SW 1271 (cell line): ENCODE results near the gene INAFM2.

Experiments
- DNase-seq, 2 experiments: peaks; one replicate each; lab custom pipeline; 2025; lab: John Stamatoyannopoulos, UW

INAFM2 gene

DNA sequence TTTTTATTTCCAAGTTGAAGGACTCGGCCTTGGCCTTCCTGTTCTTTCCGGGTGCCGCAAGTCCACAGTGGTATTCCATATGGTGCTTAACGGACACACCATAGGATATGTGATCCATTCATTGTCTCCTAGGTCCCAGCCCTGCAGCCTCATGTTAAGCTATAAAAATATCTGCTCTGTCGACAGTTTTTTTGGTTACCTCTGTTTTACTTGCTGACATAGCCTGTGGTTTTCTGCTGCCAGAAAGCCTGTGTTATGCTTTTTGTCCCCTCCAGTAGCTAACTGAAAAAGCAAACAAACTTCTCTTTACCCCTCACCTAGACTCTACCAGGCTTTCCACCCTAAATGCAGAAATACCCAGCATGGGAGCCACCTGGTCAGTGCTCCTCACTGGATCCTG is 5.3 kb downstream of the INAFM2 start:
- DNase-seq: no peak

DNA sequence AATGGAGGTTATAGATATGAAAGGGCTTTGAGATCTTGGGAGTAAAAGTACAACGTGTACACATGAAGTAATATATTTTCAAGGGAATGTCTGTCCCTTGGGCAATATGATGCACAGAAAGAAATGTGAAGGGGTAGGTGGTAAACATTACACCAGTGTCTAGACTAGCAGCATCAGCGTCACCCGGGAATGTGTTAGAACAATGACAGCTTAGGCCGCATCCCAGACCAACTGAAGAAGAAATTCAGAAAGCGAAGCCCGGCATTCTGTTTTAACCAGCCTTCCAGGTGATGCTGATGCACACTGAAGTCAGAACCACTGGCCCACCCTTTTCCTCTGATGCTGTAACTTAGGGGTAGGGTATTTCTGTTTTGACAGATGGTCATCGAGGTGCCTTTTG is 6.3 kb downstream of the INAFM2 start:
- no peak for DNase-seq

DNA sequence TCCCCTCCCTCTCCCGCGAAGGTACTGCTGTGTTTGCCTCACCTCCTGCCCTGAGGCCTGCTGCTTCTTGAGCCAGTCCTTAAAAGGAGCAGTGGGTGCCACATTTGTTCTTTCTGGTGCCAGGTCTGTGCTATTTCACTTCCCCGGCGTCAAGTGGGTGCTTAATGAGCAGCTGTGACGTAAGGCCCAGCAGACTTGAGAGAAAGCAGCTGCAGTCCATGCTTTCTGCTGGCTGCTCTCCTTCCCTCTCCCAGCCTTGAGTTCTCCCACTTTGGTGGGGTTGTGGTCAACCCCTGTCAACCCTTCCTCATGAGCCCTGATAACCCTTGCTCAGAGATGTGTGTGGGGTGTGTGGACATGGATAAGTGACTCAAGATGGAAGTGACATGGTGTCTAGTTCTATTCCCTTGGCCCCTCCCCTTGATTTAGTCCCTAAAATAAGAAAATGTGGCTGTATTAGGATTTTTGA is 6.9 kb downstream of the INAFM2 start:
- DNase-seq: peak in 1 of 2 experiments; percentile 25

DNA sequence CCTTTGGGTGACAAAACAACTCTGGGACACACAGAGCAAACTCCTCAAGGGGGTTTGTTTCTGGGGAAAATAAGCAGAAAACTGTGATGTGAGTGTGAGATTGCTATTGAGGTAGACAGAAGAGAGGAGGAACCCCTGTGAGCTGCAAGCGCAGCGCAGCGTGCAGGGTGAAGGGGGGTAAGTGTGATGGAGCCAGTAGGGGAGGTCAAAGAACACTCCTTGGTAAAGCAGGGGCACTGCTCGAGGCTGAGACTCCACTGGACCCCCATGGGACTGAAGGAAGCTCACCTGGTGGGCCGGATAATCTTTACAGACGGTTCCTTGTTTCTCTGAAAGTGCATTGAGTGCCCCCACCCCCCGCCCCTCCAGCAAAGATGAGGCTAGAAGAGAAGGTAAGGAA is 7.5 kb downstream of the INAFM2 start:
- no peak for DNase-seq

DNA sequence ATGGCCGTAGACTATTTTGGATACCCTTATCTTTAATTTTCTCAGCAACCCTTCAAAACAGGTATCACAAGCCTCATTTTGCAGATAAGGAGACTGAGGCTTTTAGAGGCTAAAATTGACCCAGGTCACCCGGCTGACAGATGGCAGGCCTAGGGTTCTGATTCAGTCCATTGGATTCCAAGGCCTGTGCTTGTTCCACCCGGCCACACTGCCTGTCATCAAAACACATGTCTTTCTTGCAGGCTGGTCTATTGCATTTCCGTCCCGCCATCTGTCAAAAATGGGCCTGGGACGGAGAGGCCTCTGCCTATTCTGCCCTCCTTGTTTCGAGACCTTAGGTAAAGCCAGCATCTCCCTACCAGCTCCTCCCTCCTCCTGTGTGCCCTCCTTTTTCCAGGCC is 8.1 kb downstream of the INAFM2 start:
- peak in 1 of 2 experiments; percentile 25 for DNase-seq

DNA sequence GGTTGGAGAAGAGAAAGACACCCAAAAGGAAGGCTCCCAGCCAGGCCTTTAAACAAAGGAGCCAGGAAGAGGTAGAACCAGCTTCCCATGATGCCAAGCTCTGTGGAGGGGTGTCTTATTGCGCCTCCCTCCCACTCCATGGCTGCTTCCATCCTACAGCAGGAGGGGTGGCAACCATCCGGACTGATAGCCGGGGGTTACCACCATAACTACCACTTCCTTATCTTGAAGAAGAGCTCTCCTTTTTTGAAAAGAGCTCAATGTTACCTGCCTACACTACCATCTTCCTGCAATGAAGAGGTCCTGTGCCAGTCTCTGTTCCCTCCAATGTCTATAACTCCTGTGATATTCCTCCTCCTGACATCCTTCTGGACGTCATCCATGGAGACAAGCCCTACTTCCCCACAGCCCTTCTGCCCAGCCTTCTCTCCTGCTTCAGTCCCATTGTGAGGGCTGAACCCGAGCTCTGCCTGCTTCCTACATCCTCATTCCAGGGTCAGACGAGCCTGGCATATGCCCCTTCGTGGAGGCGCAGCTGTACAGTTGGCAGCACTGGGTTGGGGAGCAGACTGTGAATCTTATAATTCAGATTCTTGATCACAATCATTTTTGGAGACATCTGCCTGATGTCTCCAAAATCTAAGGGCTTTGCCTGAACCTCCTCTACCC is 8.8 kb downstream of the INAFM2 start:
- no peak for DNase-seq

DNA sequence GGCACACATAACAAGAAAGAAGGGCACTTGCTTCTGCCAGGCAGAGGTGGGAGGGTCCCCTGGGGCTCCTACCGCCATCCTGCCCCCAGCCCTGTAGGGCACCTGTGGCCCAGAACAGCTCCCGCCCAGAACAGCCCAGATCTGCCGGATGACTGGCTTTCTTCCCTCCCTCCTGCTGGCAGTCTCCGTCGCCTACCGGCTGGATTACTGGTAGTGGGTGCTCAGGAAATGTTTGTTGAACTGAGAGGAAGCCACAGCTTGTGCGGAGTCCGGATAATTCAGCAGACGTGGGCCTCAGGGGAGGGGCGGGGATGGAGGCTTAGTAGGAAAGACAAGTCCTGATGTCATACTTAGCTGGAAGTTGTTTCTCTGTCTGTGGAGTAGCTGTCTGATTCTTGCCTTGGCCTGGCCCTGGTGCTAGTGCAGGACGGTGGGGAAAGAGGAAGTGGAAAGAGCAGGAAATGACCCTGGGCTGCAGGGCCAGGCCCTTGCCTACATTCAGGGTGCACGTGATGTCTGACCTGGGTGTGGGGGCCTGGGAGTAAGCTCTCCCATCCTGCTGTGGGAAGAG is 10.5 kb downstream of the INAFM2 start:
- DNase-seq: no peak

DNA sequence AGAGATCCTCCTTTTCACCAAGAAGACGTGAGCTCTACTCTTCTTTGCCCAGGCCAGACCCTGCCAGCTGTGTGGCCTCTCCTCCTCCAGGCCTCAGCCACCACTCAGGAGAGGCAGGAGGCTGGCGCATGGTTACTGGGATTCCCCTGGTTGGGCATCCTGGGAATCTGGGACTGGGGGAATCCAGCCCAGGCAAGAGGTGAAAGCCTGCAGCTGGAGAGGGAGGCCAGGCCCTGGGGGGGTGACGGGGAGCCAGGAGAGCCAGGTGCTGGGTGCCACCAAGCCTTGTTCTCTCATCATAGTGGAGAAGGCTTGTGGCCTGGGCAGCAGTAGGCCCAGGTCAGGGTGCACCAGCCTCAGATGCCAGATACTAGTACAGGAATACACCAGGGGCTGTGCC is 11.0 kb downstream of the INAFM2 start:
- DNase-seq: no peak

DNA sequence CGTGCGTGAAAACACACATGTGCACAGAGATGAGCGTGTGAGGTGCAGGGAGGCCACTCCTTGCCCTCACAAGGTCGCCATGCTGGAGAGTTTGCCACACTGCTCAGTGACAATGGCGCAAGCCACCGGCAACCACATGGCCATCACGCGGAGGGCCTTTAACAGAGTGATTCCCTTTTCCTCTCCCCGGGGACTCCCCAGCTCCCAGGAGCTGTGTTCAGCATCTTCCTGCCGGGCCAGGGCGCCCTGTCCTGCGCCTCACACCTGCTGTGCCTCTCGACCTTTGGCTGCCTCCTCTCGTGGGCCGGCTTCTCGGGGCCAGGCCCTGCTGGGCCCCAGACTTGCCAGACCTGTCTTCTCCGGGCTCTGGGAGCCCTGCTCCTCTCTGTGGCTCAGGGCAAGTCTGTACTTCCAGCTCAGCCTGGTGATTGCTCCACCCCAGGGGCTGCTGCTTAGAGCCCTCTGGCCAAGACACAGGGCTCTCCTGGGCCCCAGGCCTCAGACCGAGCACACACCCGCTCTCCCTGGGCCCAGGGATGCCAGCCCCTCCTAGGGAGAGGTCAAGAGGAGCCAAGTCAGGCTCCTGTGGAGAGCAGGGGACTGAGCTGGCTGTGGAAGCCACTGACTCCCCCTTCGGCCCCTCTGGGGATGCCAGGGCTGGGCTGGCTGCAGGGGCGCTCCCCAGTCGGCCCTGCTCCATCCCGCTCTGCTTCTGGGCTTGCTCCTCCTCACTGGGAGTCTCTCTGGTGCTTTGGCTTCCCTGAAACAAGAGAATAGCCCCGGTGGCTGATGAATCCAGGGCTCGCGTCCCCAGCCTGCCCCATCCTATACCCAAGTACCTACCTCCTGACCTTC is 11.7 kb downstream of the INAFM2 start:
- no peak for DNase-seq

DNA sequence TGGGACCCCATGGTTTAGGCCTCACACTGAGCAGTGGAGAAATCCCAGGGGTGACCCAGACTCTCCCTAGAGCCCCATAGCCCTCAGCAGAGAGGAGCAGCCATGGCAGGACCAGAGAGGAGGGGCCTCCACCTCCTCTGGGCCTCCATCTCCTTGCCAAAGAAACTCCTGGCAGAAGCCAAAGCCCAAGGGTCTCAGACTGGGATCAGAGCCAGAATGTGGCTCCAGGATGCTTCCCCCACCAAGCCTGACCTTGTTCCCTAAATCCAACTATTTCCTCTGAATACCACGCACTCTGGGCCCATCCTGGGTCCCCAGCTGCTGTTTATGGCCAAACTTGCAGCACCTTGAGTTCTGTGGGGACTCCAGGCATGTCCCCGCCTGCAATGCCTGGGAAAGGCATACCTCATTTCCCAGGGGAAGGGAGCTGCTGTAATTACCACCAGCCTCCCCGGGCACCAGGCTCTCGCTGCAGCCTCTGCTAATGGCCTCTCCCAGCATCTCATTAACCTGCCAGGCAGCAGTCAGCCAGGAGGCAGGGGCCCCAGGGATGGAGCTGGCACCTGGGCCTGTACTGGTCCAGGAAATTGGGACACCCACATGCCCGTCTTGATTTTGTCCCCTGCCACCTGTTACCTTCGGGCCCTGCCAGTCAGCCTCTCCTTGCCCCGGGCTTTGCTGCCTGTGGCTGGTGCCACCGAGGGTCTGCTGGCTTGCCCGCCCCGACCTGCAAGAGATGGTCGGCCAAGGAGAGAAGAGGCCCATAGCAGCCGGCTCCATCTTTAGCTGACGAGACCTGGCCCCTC is 12.6 kb downstream of the INAFM2 start:
- DNase-seq: no peak

DNA sequence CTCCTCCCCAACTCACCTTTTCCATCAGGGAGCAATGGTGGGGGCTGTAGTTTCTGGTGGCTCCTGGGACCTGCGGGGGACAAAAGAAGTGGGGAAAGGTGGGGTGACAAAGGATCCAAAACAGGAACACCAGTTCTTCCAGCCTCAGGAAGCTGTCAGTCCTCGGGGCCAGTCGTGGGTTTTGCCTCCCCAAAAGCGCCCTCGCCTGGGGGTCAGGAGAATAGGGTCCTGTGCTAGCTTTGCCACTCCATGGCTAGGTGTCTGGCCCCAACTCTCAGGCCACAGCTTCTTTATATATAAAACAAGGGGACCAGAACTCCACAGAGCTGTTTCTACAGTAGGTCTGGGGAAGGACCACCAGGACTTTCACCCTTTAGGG is 13.2 kb downstream of the INAFM2 start:
- DNase-seq: no peak

DNA sequence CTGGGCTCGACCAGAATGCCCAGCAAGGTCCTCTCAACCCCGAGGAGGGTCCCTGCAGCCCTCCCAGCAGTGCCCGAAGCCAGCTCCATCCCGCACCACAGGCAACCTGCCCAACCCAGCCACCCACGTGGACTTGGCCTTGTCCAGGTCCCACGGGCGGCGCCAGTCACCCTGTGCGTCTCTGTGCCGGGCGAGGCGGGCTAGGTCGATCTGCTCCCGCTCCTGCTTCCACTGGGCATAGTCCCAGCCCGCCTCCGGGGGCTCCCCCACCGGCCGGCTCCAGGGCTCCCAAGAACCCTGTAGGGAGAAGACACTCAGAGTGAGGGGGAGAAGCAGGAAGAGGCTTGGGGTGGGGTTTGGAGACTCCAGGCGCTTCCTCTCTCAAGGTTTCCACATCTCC is 14.1 kb downstream of the INAFM2 start:
- DNase-seq: no peak

DNA sequence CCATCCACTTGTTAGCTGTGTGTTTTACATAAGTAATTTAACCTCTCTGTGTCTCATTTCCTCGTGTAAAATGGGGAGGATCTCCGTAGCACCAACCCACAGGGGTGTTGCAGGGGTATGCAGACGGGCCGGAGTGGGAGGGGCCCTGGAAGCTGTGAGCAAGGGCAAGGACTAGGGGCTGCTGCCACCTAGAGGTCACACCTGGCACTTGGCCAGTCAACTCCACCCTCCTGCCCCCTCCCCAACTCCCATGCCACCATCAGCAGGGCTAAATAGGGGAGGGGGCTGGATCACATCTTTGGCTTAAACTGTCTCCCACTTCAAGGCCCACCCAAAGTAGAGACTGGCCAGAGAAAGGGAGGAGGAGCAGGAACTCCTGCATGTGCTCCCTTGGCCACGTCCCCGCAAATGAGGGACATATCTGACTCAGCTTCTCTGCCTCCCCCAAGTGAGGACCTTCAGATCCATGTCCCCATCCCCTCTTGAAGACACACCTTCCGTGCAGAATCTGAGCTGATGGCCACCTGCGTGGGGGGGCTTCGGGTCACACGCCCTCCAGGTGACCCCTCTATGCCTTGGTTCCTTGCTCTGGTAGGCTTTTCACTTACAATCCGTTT is 14.7 kb downstream of the INAFM2 start:
- DNase-seq: peak in 1 of 2 experiments; percentile 51

DNA sequence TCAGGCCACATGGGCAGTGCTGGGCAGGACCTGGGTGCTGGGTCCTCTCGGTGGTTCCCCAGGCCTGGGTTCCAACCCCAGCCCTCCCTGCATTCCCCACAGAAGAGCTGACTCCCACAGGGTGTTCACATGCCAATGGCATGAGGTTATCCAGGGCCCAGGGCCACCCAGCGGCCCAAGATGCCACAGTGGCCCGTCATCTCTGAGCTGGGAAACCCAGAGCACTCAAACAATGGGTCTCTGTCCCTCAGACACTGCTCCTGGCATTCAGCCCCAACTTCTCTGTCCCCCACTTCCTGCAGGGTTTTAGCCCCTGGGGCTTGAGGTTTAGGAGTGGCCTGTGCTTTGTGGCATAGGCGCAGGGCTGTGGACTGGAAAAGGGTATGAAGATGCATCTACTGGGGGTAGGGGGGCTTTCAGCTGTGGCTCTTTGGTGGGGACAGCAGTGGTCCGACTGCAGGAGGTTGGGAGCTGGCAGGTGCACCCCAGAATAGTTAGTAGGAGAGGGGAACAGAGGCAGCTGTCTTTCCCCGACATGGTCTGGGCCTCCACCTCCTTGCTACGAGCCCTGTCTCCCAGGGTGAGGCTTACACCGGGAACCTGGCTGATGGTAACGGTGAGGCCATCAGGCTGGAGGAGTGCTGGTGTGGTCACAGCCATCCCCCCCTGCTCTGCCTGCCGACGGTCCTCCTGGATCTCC is 15.6 kb downstream of the INAFM2 start:
- peak; percentile 75 to 85 for DNase-seq

DNA sequence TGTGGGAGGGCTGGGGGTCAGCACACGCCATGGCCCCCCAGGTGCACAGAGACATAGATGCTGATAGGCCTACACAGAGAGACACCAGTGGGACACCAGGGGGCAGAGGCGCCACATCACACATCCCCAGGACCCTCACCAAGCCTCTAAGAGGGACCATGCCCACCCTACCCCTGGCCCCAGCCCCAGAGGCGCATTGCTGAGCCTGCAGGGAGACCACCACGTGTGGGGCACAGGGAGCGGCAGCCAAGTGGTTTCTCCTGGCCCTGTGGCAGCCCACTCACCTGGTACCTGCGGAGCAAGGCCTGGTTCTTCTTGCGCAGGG is 16.1 kb downstream of the INAFM2 start:
- DNase-seq: no peak

DNA sequence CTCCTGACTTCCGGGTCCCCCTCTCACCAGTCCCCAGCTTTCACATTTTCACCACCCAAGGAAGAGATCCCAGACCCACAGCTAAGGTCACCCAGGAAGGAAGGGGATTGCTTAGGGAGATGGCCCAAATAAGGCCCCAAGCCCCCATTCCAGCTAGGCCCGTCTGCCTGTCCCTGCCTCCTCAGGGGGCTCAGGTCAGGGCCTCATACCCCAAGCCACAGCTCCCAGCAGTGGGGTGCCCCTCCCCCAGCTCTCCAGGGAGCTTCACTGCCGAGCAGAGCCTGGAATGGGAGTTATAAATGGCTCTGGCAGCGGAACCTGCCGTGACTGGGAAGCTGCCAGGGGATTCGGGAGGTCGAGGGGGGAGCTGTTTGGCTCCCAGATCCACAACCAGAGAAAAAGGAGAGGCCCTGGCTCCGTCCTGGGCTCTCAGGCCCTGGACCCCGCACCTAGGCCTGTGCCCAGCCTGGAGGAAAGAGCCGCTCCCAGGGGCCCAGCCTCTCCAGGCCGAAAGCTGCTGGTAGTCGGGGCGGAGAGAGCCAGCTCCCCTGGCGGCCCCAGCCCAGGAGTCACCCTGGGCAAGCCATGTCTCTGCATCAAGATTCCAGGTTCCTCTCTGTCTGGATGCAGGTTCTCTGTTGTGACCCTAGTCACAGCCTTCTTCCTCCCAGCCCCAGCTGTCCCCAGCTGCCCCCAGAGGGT is 16.7 kb downstream of the INAFM2 start:
- DNase-seq: no peak

DNA sequence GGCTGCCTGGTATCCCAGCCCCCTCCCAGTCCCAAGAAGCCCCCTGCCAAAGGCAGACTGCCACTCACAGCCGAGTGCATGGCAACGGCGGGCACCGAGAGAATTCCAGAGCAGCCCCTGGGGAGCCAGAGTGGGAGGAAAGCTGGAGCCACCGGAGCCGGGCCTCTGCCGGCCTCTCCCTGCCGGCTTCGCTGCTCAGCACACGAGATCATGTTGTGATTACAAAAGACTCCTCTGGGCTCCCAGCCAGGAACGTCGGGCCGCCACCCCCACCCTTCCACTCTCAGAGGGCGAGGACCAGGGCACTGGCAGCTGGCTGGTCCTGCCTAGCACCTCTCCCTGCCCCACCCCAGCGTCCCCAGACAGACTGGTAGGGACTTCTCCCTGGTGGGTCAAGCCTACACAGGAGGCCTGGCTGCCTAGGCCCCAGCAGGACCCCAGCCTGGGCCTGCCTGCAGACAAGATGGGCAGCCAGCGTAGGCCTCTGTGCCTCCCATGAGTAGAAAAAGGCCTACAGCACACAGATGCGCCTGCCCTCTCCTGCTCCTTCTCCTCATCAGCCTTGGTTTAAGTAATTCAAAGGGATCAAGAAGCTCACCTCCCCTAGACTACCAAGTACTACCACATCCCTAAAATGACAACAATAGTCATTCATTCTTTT is 17.4 kb downstream of the INAFM2 start, which contains the start of gene CCDC9B:
Gene CCDC9B, minus strand, starts transcription at position 200 of the 661 bp plus-strand sequence. Its CDS starts 120 bp downstream, at position 80.
- peak in 1 of 2 experiments; percentile 61 for DNase-seq

DNA sequence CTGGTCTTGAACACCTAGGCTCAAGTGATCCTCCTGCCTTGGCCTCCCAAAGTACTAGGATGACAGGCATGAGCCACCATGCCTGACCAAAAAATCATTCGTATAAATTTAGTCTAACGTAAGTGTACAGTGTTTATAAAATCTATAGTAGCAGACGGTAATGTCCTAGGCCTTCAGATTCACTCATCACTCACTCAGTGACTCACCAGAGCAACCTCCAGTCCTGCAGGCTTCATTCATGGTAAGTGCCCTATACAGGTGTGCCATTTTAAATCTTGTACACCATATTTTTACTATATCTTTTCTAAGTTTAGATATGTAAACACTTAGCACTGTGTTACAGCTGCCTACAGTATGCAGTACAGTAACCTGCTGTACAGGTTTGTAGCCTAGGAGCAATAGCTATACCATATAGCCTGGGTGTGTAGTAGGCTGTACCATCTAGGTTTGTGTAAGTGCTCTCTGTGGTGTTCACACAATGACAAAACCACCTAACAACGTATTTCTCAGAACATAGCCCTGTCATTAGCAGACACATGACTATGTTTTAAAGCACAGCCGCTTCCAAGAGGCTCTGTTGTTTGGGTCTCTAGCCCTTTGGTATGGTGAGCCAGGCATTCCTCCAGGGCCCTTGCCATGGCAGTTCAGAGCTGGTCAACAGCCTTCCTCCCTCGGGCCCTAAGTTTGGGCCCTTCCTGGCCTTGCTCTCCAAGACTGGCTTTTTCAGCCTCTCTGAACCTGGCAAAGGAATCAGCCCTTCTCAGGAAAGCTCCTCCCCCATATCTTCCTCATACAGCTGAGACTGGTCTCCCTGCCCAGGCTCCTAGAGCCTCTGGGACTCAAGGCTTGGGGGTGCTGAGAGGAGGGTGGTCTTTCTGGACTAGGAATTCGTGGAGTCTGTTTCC is 19.2 kb downstream of the INAFM2 start:
- DNase-seq: no peak

DNA sequence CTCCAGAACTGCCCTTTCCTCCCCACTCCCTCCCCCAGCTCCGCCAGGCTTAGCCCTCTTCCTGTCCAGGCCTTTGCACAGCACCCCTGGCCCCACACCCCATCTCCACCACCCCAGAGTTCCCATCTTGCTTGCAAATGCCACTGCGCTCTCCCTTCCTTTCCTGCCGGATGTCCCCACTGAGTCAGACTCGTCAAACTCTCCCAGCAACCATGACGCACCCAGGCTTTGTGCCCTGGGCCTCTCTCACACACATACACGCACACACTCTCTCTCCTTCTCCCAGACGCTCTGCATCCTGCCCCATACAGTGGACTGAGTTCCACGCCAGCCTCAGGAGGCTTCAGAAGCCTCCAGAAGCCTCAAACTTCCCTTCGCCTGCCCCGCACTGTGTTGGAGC is 20.0 kb downstream of the INAFM2 start:
- peak; percentile 68 to 76 for DNase-seq
